DOHH2 (cell line): ENCODE results near the gene AHSG.
"Not testable (repeated sequence)": the region's sequence is repeated elsewhere in the genome, so short reads cannot be mapped to it uniquely, and the experiment has no call there.

Source experiments
- H3F3A ChIP-seq: fragments of 200-600 bp; sonication (generic), shearing (Covaris generic); 2 replicates; pipeline ENCODE4 v1.6.0; 2016; ENCODE audit warnings: antibody characterized with exemption, mild to moderate bottlenecking; ENCODE audit not compliant: control insufficient read depth, insufficient read depth
- H3K27ac ChIP-seq: fragments of 200-600 bp; sonication (generic); 2 replicates; pipeline ENCODE4 v1.5.1; 2014; ENCODE audit warnings: low read depth, mild to moderate bottlenecking, low read length, moderate library complexity
- H3K27me3 ChIP-seq: fragments of 200-600 bp; sonication (generic); 2 replicates; pipeline ENCODE4 v1.6.1; 2014; ENCODE audit warnings: mild to moderate bottlenecking, low read length, mixed read lengths; ENCODE audit not compliant: control insufficient read depth
- H3K36me3 ChIP-seq: fragments of 200-600 bp; sonication (generic); 2 replicates; pipeline ENCODE4 v1.6.1; 2014; ENCODE audit warnings: mild to moderate bottlenecking, low read length, moderate library complexity, mixed read lengths; ENCODE audit not compliant: control insufficient read depth
- H3K4me1 ChIP-seq: fragments of 200-600 bp; sonication (generic); 2 replicates; pipeline ENCODE4 v1.6.1; 2014; ENCODE audit warnings: mild to moderate bottlenecking, low read length, mixed read lengths; ENCODE audit not compliant: control insufficient read depth
- H3K4me2 ChIP-seq: fragments of 200-600 bp; sonication (generic); 2 replicates; pipeline ENCODE4 v1.6.0; 2014; ENCODE audit warnings: mild to moderate bottlenecking, low read length, moderate library complexity
- H3K4me3 ChIP-seq: fragments of 200-600 bp; sonication (generic); 2 replicates; pipeline ENCODE4 v1.5.1; 2014; ENCODE audit warnings: mild to moderate bottlenecking, low read length, mixed read lengths
- H3K79me2 ChIP-seq: fragments of 200-600 bp; sonication (generic); 2 replicates; pipeline ENCODE4 v1.6.1; 2014; ENCODE audit warnings: mild to moderate bottlenecking, low read length, mixed read lengths; ENCODE audit not compliant: control insufficient read depth
- H3K9me2 ChIP-seq: fragments of 200-600 bp; sonication (generic); replicated peaks from 2 replicates; pipeline ENCODE4 v1.6.1; 2014; ENCODE audit warnings: mild to moderate bottlenecking, low read length, mixed read lengths; ENCODE audit not compliant: control insufficient read depth
- H3K9me3 ChIP-seq: fragments of 200-600 bp; sonication (generic); 2 replicates; pipeline ENCODE4 v1.6.1; 2014; ENCODE audit warnings: antibody characterized with exemption, low read length, mixed read lengths; ENCODE audit not compliant: control insufficient read depth, insufficient read depth
- H4K20me1 ChIP-seq: fragments of 200-600 bp; sonication (generic); 2 replicates; pipeline ENCODE4 v1.6.0; 2014; ENCODE audit warnings: low read depth, mild to moderate bottlenecking, antibody characterized with exemption, low read length, moderate library complexity; ENCODE audit not compliant: control insufficient read depth, insufficient read depth
- CTCF ChIP-seq: fragments of 200-600 bp; sonication (generic); IDR thresholded peaks from one replicate; pipeline ENCODE4 v1.5.1; 2014; ENCODE audit warnings: antibody characterized with exemption, mild to moderate bottlenecking, low read depth, low read length; ENCODE audit not compliant: poor library complexity, severe bottlenecking
- EZH2phosphoT487 ChIP-seq: fragments of 200-600 bp; sonication (generic); IDR thresholded peaks from 2 replicates; pipeline ENCODE4 v1.6.1; 2017; ENCODE audit warnings: borderline replicate concordance, mild to moderate bottlenecking, antibody characterized with exemption, low read length, moderate library complexity, mixed read lengths

The AHSG gene

DNA sequence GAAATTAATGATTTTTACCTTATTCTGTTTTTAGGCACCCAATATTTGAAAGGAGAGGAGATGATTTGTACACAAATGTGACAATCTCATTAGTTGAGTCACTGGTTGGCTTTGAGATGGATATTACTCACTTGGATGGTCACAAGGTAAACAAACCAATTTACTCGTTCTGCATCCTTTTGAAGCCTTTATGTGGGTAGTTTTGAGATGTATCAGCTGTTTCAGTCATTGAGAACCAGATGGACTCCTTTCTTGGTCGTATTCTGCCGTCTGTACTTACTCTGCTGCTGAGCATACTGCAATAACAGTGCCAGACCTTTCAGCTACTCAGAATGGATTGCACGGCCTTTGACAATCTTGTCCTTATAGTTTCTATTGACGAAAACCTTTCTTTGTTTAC, 29.0 kb upstream of the AHSG start:
- Histone ChIP-seq H3K27ac (no peak overlapping the region), H3K27me3 (no peaks in the 10 kb centered on the region)

DNA sequence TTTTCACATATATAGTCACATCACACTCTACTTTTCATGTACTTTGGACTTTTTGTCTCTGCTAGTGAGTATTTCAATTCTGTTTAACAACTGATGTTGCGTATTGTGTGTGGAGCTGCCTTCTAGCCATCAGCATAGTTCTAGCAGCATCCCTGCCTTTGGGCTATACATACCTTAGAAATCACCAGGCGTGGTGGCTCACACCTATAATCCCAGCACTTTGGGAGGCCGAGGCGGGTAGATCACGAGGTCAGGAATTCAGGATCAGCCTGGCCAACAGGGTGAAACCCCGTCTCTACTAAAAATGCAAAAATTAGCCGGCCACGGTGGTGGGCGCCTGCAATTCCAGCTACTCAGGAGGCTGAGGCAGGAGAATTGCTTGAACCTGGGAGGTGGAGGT, 26.6 kb upstream of the AHSG start:
- H3K9me3 ChIP-seq, H3K9me2 ChIP-seq, H4K20me1 ChIP-seq, H3K4me2 ChIP-seq, H3K4me1 ChIP-seq, H3K4me3 ChIP-seq, H3K27ac ChIP-seq, H3K79me2 ChIP-seq, H3K27me3 ChIP-seq: not testable (repeated sequence)
- H3F3A ChIP-seq = peaks cover 11% of the 10 kb centered on the region; the same call in 1 of the 2 replicates
- H3K36me3 ChIP-seq = peaks cover 50% of the 10 kb centered on the region

More for the DNA sequence above, 29.0 kb upstream of the AHSG start:
- no peaks in the 10 kb centered on the region for H3K9me2 ChIP-seq
- no peaks in the 10 kb centered on the region for H3K4me1 ChIP-seq
- no peak overlapping the region for H3K4me3 ChIP-seq
- peaks cover 11% of the 10 kb centered on the region; the same call in 1 of the 2 replicates for H3F3A ChIP-seq
- no peak for TF ChIP-seq CTCF
- no peak for TF ChIP-seq EZH2phosphoT487
- 0 out of 2 replicates have a peak, but pooled peaks cover 3% of the 10 kb centered on the region for H4K20me1 ChIP-seq
- no peaks in the 10 kb centered on the region for H3K9me3 ChIP-seq
- peaks cover 4% of the 10 kb centered on the region; the same call in 1 of the 2 replicates for H3K79me2 ChIP-seq
- H3K4me2 ChIP-seq = no peak overlapping the region
- H3K36me3 ChIP-seq = peaks cover 73% of the 10 kb centered on the region

DNA sequence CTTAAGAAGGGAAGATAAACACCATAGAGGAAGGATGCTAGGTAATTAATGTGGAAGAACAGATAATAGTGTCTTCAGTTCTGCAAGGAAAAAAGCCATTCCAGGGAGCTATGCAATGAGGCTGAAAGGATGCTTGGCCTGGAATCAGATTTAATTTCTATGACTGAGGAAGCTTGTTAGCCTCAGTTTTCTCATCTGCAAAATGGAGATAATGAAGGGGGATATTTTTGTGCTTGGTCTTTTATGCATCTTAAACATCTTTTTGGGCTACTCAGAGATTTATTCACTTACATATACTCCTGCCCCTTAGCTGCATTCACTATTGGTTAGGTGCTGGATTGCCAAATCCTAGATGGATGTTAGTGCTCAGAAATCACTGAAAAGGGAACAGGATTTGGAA, 25.7 kb upstream of the AHSG start:
- H3K4me3 ChIP-seq = no peak overlapping the region
- peaks cover 11% of the 10 kb centered on the region; the same call in 1 of the 2 replicates for H3F3A ChIP-seq
- no peaks in the 10 kb centered on the region for H3K27me3 ChIP-seq
- H3K27ac ChIP-seq = no peak overlapping the region
- H3K4me2 ChIP-seq = no peak overlapping the region
- TF ChIP-seq CTCF (no peak), EZH2phosphoT487 (no peak)
- H3K79me2 ChIP-seq = no peaks in the 10 kb centered on the region
- no peaks in the 10 kb centered on the region for H3K9me2 ChIP-seq
- H3K9me3 ChIP-seq = no peaks in the 10 kb centered on the region
- H4K20me1 ChIP-seq = 0 out of 2 replicates have a peak, but pooled peaks cover 3% of the 10 kb centered on the region
- peaks cover 40% of the 10 kb centered on the region for H3K36me3 ChIP-seq
- H3K4me1 ChIP-seq = no peaks in the 10 kb centered on the region

- Histone ChIP-seq H3K9me2 (no peaks in the 10 kb centered on the region), H3K4me1 (no peaks in the 10 kb centered on the region), H3F3A (peaks cover 11% of the 10 kb centered on the region; the same call in 1 of the 2 replicates), H3K27me3 (no peaks in the 10 kb centered on the region), H3K79me2 (no peaks in the 10 kb centered on the region), H4K20me1 (0 out of 2 replicates have a peak, but pooled peaks cover 3% of the 10 kb centered on the region), H3K4me3 (no peak overlapping the region), H3K9me3 (no peaks in the 10 kb centered on the region), H3K27ac (no peak overlapping the region), H3K36me3 (peaks cover 26% of the 10 kb centered on the region), H3K4me2 (no peak overlapping the region)
- no peak for TF ChIP-seq CTCF
- TF ChIP-seq EZH2phosphoT487 = no peak
These were observed 24.2 kb upstream of the AHSG start for GRCh38 chr3:186588632-186589031.
